ENCODE measurements around the gene DENND10.

DNA sequence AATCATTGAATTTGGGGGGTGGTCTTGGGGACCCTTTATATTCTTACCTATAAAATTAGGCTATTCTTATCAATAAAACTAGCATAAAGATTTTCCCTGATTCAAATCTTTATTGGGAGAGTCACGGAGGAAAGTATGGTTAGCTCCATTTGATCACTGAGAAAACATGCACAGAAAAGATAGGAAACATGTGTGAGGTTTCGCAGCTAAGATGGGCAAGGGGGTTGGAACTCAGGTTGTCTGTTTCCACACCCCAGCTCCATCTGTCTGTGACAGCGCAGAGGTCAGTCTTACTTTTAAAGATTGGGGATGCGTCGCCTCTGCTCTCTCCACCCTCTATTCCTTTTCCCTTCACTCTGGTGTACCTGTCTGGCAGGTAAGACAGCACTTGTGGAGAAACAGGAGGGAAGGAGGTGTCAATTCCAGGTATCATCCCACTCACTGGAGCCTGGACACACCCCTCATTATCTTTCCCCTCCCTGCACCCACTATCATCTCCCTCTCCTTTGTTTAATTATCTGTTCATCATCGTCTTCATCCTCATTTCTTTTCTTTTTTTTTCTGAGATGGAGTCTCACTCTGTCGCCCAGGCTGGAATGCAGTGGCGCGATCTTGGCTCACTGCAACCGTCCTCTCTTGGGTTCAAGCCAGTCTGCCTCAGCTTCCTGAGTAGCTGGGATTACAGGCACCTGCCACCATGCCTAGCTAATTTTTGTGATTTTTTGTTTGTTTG lies 2.4 kb upstream of the DENND10 start:
- TF ChIP-seq, protein P1, sequence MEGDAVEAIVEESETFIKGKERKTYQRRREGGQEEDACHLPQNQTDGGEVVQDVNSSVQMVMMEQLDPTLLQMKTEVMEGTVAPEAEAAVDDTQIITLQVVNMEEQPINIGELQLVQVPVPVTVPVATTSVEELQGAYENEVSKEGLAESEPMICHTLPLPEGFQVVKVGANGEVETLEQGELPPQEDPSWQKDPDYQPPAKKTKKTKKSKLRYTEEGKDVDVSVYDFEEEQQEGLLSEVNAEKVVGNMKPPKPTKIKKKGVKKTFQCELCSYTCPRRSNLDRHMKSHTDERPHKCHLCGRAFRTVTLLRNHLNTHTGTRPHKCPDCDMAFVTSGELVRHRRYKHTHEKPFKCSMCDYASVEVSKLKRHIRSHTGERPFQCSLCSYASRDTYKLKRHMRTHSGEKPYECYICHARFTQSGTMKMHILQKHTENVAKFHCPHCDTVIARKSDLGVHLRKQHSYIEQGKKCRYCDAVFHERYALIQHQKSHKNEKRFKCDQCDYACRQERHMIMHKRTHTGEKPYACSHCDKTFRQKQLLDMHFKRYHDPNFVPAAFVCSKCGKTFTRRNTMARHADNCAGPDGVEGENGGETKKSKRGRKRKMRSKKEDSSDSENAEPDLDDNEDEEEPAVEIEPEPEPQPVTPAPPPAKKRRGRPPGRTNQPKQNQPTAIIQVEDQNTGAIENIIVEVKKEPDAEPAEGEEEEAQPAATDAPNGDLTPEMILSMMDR (IDR thresholded peaks at IDR 0.05; ENCODE audit: low read depth, low read length): no peak
- TF ChIP-seq EZH2phosphoT487 (IDR thresholded peaks at IDR 0.05; ENCODE audit: low read depth): no peak
